Neural progenitor cell (in vitro differentiated cells): ENCODE measurements around the gene SLC15A1. TPM values are rescaled to one million over a fixed set of nuclear protein-coding genes. Genes with fewer than 3 reads are reported as not detected.

Experiments used
- DNase-seq: peaks from one replicate; pipeline ENCODE4 v3.0.0-alpha.2; 2016; ENCODE audit warnings: low spot score
- H2AFZ ChIP-seq: fragments of 200-600 bp; sonication (generic); replicated peaks from 2 replicates; pipeline ENCODE4 v1.6.1; 2016; ENCODE audit warnings: antibody characterized with exemption
- H3F3A ChIP-seq: fragments of 200-600 bp; sonication (generic); 2 replicates; pipeline ENCODE4 v1.6.1; 2016; ENCODE audit warnings: antibody characterized with exemption, low read depth
- H3K27ac ChIP-seq: fragments of 200-600 bp; sonication (generic); 2 replicates; pipeline ENCODE4 v1.5.1; 2016; ENCODE audit warnings: mild to moderate bottlenecking
- H3K27me3 ChIP-seq: fragments of 200-600 bp; sonication (generic); 2 replicates; pipeline ENCODE4 v1.6.1; 2016; ENCODE audit warnings: mild to moderate bottlenecking, moderate library complexity
- H3K36me3 ChIP-seq: fragments of 200-600 bp; sonication (generic); 2 replicates; pipeline ENCODE4 v1.5.1; 2016
- H3K4me1 ChIP-seq: fragments of 200-600 bp; sonication (generic); 2 replicates; pipeline ENCODE4 v1.6.1; 2016; ENCODE audit warnings: mixed run types
- H3K4me2 ChIP-seq: fragments of 200-600 bp; sonication (generic); 2 replicates; pipeline ENCODE4 v1.6.1; 2016
- H3K4me3 ChIP-seq: fragments of 200-600 bp; sonication (generic); 2 replicates; pipeline ENCODE4 v1.5.1; 2016
- H3K79me2 ChIP-seq: fragments of 200-600 bp; sonication (generic); 2 replicates; pipeline ENCODE4 v1.6.1; 2016; ENCODE audit warnings: low read depth
- H3K9ac ChIP-seq: fragments of 200-600 bp; sonication (generic); 2 replicates; pipeline ENCODE4 v1.6.1; 2016
- H3K9me3 ChIP-seq: fragments of 200-600 bp; sonication (generic); 2 replicates; pipeline ENCODE4 v1.5.1; 2016; ENCODE audit warnings: low read depth
- H4K20me1 ChIP-seq: fragments of 200-600 bp; sonication (generic); 2 replicates; pipeline ENCODE4 v1.6.1; 2016; ENCODE audit warnings: low read depth
- H3K27ac Mint-ChIP-seq: 3 replicates; pipeline ENCODE4 v1.8.0; 2021; ENCODE audit warnings: mixed read lengths
- H3K27me3 Mint-ChIP-seq: 2 replicates; pipeline ENCODE4 v1.8.0; 2022; ENCODE audit warnings: low read depth, mild to moderate bottlenecking, inconsistent platforms, moderate library complexity, mixed read lengths; ENCODE audit not compliant: insufficient read depth
- H3K36me3 Mint-ChIP-seq: 3 replicates; pipeline ENCODE4 v1.8.0; 2021; ENCODE audit warnings: mixed read lengths
- H3K4me1 Mint-ChIP-seq: 3 replicates; pipeline ENCODE4 v1.8.0; 2021; ENCODE audit warnings: mixed read lengths
- H3K4me3 Mint-ChIP-seq: 3 replicates; pipeline ENCODE4 v1.8.0; 2021; ENCODE audit warnings: mild to moderate bottlenecking, moderate library complexity, mixed read lengths
- H3K9me3 Mint-ChIP-seq: 3 replicates; pipeline ENCODE4 v1.8.0; 2020; ENCODE audit warnings: mixed read lengths
- EZH2 ChIP-seq: fragments of 200-600 bp; sonication (generic); IDR thresholded peaks from 2 replicates; pipeline ENCODE4 v1.6.1; 2017; ENCODE audit warnings: antibody characterized with exemption, mild to moderate bottlenecking, moderate library complexity
- EZH2phosphoT487 ChIP-seq: fragments of 200-600 bp; sonication (generic); IDR thresholded peaks from 2 replicates; pipeline ENCODE4 v1.6.1; 2017; ENCODE audit warnings: antibody characterized with exemption
- total RNA-seq: library from RNA; depleted of rRNA; stranded (reverse); fragments of >200 nt; gene quantifications from 2 replicates; pipeline ENCODE4 v1.2.3, GENCODE V29; 2015; ENCODE audit warnings: low replicate concordance
- TF ChIP-seq, protein P1 (sequence below): fragments of 200-600 bp; sonication (generic); IDR thresholded peaks from 2 replicates; pipeline ENCODE4 v1.5.1; 2017; ENCODE audit warnings: antibody characterized with exemption, mild to moderate bottlenecking

SLC15A1 gene
- total RNA-seq, 1 donor from 2014 or later, result not detected

DNA sequence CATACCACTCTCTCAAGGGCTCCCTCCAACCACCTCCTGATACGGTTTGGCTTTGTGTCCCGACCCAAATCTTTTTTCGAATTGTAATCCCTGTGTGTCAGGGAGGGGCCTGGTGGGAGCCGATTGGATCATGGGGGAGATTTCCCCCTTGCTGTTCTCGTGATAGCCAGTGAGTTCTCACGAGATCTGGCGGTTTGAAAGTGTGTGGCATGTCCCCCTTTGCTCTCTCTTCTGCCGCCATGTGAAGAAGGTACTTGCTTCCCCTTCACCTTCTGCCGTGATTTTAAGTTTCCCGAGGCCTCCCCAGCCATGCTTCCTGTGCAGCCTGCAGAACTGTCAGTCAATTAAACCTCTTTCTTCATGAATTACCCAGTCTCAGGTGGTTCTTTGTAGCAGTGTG is 34.7 kb upstream of the SLC15A1 start:
- no peaks in the 10 kb centered on the region for H3K79me2 ChIP-seq
- H4K20me1 ChIP-seq, result no peaks in the 10 kb centered on the region
- no peaks in the 10 kb centered on the region for H3K36me3 ChIP-seq
- no peak overlapping the region for H2AFZ ChIP-seq
- peaks cover 6% of the 10 kb centered on the region for H3K27me3 Mint-ChIP-seq
- no peak overlapping the region for H3K27ac ChIP-seq
- TF ChIP-seq, protein P1, sequence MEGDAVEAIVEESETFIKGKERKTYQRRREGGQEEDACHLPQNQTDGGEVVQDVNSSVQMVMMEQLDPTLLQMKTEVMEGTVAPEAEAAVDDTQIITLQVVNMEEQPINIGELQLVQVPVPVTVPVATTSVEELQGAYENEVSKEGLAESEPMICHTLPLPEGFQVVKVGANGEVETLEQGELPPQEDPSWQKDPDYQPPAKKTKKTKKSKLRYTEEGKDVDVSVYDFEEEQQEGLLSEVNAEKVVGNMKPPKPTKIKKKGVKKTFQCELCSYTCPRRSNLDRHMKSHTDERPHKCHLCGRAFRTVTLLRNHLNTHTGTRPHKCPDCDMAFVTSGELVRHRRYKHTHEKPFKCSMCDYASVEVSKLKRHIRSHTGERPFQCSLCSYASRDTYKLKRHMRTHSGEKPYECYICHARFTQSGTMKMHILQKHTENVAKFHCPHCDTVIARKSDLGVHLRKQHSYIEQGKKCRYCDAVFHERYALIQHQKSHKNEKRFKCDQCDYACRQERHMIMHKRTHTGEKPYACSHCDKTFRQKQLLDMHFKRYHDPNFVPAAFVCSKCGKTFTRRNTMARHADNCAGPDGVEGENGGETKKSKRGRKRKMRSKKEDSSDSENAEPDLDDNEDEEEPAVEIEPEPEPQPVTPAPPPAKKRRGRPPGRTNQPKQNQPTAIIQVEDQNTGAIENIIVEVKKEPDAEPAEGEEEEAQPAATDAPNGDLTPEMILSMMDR, result no peak
- TF ChIP-seq EZH2, result no peak
- no peak for TF ChIP-seq EZH2phosphoT487
- no peaks in the 10 kb centered on the region for H3K9me3 Mint-ChIP-seq
- H3K36me3 Mint-ChIP-seq, result no peaks in the 10 kb centered on the region
- no peak overlapping the region for H3K27ac Mint-ChIP-seq
- H3K4me2 ChIP-seq, result no peak overlapping the region
- no peaks in the 10 kb centered on the region for H3K4me1 Mint-ChIP-seq
- no peaks in the 10 kb centered on the region for H3K9me3 ChIP-seq
- no peak for DNase-seq
- no peak overlapping the region for H3K4me3 ChIP-seq
- no peaks in the 10 kb centered on the region for H3K4me1 ChIP-seq
- H3K9ac ChIP-seq, result no peak overlapping the region
- H3F3A ChIP-seq, result no peaks in the 10 kb centered on the region
- H3K27me3 ChIP-seq, result no peaks in the 10 kb centered on the region
- no peak overlapping the region for H3K4me3 Mint-ChIP-seq

GRCh38 chr13:98786023-98786422 is 33.6 kb upstream of the SLC15A1 start:
- H3K9me3 ChIP-seq, result no peaks in the 10 kb centered on the region
- DNase-seq, result peak; percentile 16
- H3K27me3 ChIP-seq, result no peaks in the 10 kb centered on the region
- no peaks in the 10 kb centered on the region for H3K36me3 ChIP-seq
- no peak overlapping the region for H3K4me2 ChIP-seq
- no peaks in the 10 kb centered on the region for H3K79me2 ChIP-seq
- H3K4me3 ChIP-seq, result no peak overlapping the region
- no peak overlapping the region for H2AFZ ChIP-seq
- Mint-ChIP-seq H3K4me3 (no peak overlapping the region), H3K4me1 (no peaks in the 10 kb centered on the region), H3K36me3 (no peaks in the 10 kb centered on the region), H3K9me3 (no peaks in the 10 kb centered on the region), H3K27ac (no peak overlapping the region), H3K27me3 (peaks cover 8% of the 10 kb centered on the region)
- no peak overlapping the region for H3K9ac ChIP-seq
- no peaks in the 10 kb centered on the region for H4K20me1 ChIP-seq
- TF ChIP-seq EZH2phosphoT487 (no peak), EZH2 (no peak)
- no peaks in the 10 kb centered on the region for H3F3A ChIP-seq
- no peak overlapping the region for H3K27ac ChIP-seq
- no peaks in the 10 kb centered on the region for H3K4me1 ChIP-seq

GRCh38 chr13:98785405-98785804 is 32.9 kb upstream of the SLC15A1 start:
- Mint-ChIP-seq H3K4me1 (no peaks in the 10 kb centered on the region), H3K36me3 (no peaks in the 10 kb centered on the region), H3K9me3 (no peaks in the 10 kb centered on the region), H3K4me3 (no peak overlapping the region), H3K27me3 (peaks cover 8% of the 10 kb centered on the region), H3K27ac (no peak overlapping the region)
- Histone ChIP-seq H3K4me2 (no peak overlapping the region), H3K36me3 (no peaks in the 10 kb centered on the region), H3K27ac (no peak overlapping the region), H3F3A (no peaks in the 10 kb centered on the region), H2AFZ (no peak overlapping the region), H3K79me2 (no peaks in the 10 kb centered on the region), H3K4me1 (no peaks in the 10 kb centered on the region), H3K9ac (no peak overlapping the region), H3K27me3 (no peaks in the 10 kb centered on the region), H3K9me3 (no peaks in the 10 kb centered on the region), H4K20me1 (no peaks in the 10 kb centered on the region), H3K4me3 (no peak overlapping the region)
- no peak for DNase-seq
- TF ChIP-seq, protein P1, result no peak
- no peak for TF ChIP-seq EZH2phosphoT487
- TF ChIP-seq EZH2, result no peak

- H3K4me3 ChIP-seq, result no peak overlapping the region
- H3K4me1 ChIP-seq, result no peaks in the 10 kb centered on the region
- Mint-ChIP-seq H3K27me3 (peaks cover 8% of the 10 kb centered on the region), H3K27ac (no peak overlapping the region), H3K4me1 (no peaks in the 10 kb centered on the region), H3K36me3 (no peaks in the 10 kb centered on the region), H3K9me3 (no peaks in the 10 kb centered on the region), H3K4me3 (no peak overlapping the region)
- H3K27me3 ChIP-seq, result no peaks in the 10 kb centered on the region
- no peak overlapping the region for H3K4me2 ChIP-seq
- no peaks in the 10 kb centered on the region for H3F3A ChIP-seq
- H2AFZ ChIP-seq, result no peak overlapping the region
- DNase-seq, result no peak
- no peak for TF ChIP-seq EZH2
- TF ChIP-seq, protein P1, result no peak
- TF ChIP-seq EZH2phosphoT487, result no peak
- H3K79me2 ChIP-seq, result no peaks in the 10 kb centered on the region
- H3K27ac ChIP-seq, result no peak overlapping the region
- H4K20me1 ChIP-seq, result no peaks in the 10 kb centered on the region
- H3K9ac ChIP-seq, result no peak overlapping the region
- H3K9me3 ChIP-seq, result no peaks in the 10 kb centered on the region
- H3K36me3 ChIP-seq, result no peaks in the 10 kb centered on the region
Measured at GRCh38 chr13:98784666-98785065, 32.2 kb upstream of the SLC15A1 start.
